GM21381 (cell line): ENCODE measurements around the gene FCER1G.

Source experiments
- ATAC-seq: cut with Tn5 transposase; IDR thresholded peaks from one replicate; pipeline ENCODE4 v1.9.1; 2021; ENCODE audit warnings: mild to moderate bottlenecking, moderate library complexity; ENCODE audit not compliant: unreplicated experiment

The FCER1G gene

DNA sequence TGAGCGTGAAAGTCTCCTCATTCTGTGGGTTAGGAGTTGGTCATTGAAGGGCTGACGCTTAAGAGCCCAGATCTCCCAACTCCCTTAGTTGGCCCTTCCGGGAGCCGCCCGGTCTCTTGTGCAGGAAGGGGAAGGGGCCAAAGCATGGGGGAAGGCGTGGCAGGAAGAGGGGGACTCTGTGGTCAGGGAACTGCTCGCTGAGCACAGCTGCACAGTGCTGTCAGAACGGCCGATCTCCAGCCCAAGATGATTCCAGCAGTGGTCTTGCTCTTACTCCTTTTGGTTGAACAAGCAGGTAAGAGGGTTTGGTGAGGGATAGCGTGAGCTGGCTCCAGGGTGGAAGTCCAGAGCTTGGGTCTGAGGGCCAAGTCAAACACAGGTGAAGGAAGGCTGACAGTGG lies at the start of gene FCER1G:
TSS of gene FCER1G (plus strand) at position 220 of the 400 bp plus-strand sequence. CDS start at position 247, 27 bp downstream.
- ATAC-seq, result no peak

DNA sequence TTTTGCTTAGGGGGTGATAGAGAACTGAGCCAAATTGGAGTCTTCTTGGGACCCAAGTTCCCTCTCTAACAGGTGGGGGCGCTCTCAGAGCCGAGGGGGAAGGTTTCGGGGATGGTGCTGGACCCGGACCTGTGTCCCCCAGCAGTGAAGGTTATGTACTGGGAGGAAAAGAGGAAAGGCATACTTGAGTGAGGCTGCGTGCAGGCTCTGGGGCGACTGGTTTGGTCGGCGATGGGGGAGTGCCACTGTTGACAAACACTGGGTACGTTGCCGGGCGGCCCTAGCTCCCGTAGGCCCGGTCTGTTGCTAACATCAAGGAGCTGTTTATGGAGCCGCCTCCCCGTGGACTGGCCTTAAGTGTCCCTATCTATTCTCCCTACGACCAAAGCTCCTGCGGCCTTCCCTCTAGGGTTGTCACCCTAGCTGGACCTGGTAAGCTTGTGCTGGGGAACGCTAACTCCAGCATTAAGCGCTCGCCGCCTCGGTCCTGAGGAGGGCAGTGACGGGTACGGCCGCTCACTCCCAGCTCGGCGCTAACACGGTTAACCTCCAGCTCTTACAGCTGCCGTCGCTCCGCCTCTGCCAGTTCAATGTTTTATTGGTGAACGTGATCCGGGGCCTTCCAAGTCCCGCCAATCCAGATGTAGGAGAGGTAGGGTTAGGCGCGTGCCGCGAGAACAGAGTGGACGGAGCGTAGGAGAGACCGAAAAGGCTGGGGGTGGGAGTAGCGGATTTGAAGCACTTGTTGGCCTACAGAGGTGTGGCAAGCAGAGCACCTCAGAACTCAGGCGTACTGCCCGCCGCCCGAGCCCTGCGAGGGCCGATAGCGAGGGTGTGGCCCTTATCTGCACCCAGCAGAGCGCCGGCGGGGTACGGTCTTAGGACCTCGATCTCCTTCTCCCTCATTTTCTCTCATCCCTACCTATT lies 49.1 kb upstream of the FCER1G start, which contains the start of gene PPOX:
TSS of gene PPOX (plus strand) at position 685 of the 927 bp plus-strand sequence. CDS start 422 bp downstream, outside the sequence.
- peak; percentile 95 for ATAC-seq

DNA sequence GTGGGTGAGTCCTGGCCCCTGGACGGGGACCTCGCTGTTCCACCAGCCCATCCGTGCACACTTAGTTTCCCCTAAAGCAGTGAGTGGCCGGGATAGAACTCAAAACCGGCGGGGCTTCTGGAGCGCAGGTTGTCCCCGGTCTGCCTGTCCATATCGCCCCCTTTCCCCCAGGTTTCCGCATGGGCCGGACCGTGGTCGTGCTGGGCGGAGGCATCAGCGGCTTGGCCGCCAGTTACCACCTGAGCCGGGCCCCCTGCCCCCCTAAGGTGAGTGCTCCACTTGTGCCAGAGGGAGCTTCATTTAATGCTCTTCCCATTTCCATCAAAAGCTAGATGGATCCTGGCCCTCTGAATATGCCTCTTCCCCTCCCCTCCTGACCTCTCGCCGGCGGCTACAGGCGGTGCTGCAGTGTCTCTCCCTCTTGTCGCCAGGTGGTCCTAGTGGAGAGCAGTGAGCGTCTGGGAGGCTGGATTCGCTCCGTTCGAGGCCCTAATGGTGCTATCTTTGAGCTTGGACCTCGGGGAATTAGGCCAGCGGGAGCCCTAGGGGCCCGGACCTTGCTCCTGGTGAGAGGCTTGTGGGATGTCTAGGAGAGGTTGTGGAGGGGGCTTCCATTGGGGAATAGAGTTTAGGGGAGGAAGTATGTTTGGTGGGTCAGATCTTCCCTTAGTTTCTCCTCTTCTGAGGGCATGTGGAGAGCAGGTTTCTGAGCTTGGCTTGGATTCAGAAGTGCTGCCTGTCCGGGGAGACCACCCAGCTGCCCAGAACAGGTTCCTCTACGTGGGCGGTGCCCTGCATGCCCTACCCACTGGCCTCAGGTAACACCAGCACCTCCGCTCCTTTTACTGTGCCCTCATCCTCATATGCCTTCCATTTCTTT lies 48.2 kb upstream of the FCER1G start:
- no peak for ATAC-seq

DNA sequence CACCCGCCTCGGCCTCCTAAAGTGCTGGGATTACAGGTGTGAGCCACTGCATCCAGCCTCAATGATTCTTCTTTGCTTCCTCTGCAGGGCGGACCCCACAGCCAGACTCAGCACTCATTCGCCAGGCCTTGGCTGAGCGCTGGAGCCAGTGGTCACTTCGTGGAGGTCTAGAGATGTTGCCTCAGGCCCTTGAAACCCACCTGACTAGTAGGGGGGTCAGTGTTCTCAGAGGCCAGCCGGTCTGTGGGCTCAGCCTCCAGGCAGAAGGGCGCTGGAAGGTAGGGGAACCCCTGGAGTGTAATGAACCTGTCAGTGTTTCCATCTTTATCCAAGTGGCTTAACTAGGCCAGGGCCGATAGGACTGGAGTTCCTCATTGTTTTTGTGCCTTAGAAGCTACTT lies 46.2 kb upstream of the FCER1G start:
- ATAC-seq, result no peak

DNA sequence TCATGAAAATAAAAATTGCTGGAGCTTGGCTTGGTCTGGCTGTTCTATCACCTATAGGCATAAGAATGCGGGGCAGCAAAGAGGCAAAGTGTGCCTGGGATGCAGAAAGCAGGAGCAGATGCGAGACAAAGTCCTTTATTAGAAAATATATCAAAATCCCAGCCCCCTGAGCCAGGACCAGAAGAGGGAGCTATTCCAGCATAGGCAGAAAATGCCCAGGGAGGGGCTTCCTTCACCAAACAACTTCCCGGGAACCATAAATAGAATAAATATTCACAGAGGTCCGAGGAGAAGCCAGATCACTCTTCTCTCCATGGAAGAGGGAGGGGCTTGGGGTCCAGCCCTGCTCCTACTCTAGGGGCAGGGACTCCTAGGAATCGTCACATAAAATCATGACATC lies 43.9 kb upstream of the FCER1G start:
- no peak for ATAC-seq

DNA sequence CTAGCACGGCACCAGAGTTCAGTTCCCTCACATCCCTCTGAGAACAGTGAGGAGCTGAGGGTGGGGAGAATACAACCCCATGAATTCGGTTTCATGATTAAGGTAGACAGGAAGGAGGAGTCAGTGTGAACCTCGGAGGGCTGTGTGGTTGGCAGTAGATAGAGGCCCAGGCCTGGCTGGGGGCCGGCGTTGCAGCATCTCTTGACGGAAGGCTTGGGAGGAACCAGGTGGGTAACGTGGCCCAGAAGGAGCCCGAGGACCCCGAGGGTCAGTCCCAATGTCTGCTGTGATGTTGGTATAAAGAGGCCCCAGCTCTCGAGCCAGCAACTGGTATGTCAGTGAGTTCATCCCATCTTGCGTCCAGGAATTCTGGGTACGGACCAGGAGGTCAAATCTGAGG lies 43.4 kb upstream of the FCER1G start:
- ATAC-seq, result no peak

DNA sequence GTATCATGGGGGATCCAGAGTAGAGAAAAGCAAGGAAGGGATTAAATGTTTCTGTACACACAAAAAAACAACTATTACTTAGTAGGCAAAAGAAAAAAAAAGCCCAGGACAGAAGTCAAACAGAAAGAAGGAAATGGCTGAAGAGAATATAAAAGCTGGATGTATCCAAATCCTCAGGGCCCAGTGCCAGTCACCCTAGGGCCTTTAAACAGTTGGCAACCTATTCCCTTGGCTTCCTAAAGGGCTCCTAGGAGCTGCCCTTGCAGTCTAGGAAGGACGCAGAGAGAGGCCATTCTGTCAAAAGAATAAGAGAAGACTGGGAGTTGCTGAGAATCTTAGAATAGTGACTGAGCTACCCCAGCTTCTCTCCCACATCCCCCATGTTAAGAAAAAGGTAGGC lies 42.7 kb upstream of the FCER1G start:
- no peak for ATAC-seq

DNA sequence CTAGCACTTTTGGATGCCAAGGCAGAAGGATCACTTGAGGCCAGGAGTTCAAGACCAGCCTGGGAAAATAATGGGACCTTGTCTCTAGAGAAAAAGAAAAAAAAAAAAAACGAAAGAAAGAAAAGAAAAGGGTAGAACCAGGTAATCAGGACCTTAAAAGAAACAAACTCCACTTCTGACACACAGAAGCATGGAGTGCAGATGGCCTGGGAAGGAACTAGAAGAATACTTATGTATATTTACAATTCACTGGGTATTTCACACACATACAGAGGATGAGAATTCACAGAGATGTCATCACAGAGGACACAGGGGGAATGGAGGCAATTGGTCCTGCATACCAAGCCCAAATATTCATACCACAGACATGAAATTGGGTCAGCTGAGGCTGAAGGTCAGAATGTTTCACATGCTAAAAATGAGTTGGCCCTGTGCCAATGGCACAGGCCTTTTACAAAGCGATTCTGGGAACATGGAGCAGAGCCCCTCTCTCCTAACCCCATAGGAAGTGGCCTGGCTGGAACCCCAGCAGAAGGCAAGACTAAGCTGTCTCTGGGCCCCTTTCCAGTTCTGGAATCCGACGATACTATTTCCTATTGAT lies 42.2 kb upstream of the FCER1G start:
- ATAC-seq, result no peak

DNA sequence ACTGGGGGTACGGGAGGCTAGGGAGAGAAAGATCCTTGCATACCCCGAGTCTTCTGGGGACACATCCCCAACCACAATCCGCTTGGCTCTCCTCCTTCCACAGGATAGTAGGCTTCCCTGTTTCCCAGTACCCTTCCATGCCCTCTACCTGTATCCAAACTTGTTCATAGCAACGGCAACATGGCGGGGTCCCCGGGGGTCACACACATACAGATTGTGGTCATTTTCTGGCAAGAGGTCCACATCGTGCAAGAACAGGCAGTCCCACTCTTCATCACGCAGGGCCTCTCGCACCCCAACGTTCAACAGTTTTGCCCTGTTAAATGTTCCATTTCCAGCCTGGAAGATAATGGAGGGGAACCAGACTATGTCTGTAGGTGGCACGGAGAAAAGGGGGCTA lies 41.4 kb upstream of the FCER1G start:
- no peak for ATAC-seq

DNA sequence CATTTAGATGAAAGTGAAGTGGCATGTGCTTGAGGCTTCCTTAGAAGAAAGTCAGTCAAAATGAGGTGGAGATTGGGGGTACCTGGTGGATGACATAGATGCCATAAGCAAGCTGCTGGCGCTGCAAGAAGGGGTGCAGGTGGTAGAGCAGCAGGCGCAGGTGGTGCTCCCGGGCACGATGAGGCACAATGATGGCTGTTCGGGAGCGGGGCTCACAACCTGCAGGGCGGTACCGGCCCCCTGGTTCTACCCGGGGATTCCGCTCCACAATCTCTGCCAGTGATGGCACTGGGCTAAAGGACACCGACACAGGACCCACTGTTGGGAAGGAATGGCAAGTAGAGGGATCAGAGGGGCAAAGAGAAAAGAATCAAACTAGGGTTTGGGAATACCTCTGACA lies 40.2 kb upstream of the FCER1G start:
- no peak for ATAC-seq

DNA sequence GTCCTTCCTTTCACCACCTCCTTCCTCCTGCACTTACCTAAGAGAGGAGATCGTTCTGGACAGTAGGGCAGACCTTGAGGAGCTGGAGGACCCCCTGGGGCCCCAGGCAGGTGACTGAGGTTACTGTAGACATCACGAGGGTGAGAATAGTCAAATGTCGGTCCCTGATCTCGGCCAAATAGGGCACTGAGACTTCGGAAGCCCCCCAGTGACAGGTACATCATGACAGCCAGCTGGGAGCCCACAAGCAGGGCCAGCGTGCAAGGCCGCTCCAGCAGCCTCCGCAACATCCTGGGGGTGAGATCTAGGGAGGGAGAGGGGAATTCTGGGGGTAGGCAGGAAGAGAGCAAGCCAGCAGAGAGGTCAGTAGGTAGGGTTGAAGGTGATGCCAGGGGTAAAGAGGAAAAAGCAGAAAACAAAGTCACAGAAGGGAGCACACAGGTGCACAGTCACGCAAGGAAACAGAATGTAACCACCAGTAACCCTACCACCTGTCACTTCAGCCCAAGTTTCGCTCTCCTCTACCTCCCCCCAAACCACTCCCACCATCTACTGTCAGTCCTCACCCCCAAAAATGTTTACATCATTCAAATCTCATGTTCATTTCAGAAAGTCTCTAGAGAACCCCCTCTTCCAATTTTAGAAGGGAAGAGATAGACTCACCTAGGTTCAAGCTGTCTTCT lies 39.2 kb upstream of the FCER1G start:
- ATAC-seq, result no peak

DNA sequence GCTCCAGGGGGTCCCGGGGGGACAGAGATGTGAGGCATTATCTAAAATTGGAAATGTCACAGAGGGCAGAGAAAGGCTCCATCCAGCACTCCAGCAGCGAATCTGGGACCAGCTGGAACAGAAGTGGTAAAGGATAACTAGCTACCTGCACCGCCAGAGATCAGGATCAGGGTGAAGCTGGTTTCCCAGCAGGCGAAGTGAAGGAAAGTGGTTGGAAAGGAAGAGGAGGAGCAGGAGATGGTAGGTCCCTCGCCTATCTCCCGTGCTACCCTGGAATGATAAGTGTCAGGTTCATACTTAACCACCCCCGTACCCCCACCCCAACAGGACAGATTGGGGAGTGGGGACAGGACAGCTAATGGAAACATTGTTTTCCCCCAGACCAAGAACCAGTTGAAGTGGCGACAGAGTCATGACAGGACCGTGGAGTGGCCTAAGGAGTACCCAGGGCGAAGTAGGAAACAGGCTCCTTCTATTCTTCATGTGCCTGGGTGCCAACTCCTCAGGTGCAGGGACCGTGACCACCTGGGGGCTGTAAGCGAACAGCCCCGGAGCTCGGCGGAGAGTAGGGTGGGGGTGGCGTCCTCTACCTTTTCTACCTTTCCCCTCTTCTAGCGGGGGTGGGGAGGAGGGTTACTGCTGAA lies 38.5 kb upstream of the FCER1G start:
- no peak for ATAC-seq

DNA sequence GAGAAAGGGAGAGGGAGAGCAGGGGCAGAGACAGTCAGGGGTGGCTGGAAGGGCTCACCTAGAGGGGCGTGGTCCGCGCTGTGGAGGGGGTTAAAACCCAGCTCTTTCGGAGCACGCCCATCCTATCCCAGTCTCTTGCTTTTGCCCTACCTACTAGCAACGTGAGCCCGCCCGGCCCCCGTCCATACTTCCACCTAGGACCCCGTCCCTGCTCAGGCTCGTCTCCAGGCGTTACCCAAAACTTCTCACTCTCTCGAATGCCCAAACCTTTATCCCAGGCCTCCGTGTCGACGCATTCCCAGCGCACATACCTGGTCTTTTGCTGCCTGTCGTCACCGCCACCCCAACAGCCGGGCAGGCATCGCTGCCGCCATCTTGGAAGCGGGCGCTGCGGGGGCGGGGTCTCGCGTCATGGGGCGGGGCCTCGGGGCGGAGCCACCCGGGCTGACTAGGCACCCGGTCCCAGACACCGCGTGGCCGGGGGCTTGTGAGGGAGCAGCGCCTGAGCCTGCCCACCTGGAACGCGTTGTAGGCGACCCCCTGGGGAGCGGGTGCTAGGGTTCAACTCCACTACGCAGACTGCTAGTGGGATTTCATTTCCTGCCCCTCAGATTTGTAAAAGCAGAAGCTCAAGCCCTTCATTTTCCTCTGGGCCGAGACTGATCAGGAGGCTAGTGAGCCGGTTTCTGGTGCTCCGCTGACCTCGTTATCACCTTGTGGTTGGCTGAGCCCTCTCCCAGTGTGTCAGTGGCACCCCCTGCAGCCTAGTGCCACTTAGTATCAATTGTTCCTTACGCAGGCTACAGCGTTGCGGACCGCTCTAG lies 37.8 kb upstream of the FCER1G start, which contains the start of gene B4GALT3:
TSS of gene B4GALT3 (minus strand) at position 396 of the 824 bp plus-strand sequence. CDS start 1,447 bp downstream, outside the sequence.
- peak; percentile 79 for ATAC-seq

DNA sequence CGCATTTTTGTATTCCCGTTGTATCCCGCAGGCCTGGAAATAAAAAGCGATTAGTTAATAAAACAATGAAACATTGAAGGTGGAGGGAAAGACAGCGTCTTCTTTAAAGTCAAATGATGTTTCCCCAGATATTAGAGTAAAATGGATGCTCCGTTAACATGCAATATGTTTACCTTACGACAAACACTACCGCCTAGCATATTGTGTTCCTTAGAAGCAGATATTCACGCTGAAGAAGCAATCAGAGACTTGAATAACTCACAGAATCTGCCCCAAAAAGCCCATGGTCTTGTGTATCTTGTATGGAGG lies 37.2 kb upstream of the FCER1G start:
- no peak for ATAC-seq

DNA sequence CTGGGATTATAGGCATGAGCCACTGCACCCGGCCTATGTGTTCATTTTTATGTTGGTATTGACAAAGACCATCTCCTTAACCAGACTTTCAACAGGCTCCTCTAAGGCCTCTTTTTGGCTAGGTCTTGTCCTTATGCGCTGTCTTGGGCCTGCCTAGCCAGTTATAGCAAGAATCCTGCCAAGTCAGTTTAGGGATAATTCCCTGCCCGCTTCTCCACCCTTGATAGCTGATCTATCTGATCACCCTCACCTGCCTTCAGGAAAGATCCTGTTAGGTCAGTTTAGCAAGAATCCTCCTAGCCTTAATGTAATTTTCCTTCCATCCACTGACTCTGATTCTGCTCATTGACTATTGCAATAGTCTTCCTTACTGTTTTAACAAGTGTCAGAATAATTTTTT lies 35.4 kb upstream of the FCER1G start:
- ATAC-seq, result no peak

DNA sequence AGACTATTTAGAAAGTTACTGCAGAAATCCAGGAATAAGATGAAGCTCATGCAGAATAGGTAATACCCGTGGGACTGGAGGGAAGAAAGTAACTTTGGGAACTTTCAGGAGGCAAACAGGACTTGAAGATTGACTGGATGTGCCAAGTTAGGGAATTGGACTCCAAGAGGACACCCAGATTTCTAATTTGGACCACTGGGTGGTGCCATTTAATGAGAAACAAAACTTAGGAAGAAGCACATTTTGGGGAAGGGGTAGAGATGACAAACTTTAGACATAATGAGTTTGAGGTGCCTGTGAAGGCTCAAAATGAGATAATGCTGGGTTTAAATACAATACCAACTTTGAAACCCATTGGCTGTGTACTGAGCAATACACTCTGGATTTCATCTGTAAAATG lies 34.5 kb upstream of the FCER1G start:
- no peak for ATAC-seq

DNA sequence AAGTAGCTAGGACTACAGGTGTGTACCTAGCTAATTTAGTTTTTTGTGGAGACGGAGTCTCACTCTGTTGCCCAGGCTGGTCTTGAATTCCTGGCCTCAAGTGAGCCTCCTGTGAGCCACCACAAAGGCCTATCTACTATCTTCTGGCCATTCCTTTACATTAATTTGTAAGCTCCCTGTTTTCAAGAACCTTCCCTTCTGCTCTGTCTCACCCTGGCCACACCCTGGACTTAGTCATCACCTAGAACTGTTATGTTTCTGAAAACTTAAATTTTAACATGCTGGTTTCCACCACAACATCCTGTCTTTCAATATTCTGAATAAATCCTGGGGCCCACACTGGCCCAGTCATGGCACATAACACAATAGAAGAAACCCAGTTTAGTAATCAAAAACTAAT lies 32.9 kb upstream of the FCER1G start:
- ATAC-seq, result no peak

DNA sequence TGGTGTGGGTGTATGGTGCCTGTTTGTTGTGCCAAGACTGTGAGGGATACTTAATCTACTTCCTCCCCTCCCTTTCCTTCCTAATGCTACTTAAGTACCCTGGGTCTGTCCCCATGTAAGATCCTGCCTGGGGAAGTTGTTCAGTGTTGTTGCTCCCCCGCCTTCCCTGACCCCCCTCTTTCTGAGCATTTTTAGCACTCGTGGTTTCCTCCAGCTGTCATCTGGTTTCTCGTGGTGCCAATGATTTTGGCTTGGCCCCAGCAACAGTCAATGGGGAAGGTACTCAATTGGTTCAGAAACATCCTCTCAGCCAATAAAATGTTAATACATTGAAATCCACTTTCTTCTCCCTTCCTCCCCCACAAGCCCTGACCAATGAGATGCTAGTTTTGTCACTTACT lies 29.8 kb upstream of the FCER1G start:
- peak; percentile 63 for ATAC-seq

DNA sequence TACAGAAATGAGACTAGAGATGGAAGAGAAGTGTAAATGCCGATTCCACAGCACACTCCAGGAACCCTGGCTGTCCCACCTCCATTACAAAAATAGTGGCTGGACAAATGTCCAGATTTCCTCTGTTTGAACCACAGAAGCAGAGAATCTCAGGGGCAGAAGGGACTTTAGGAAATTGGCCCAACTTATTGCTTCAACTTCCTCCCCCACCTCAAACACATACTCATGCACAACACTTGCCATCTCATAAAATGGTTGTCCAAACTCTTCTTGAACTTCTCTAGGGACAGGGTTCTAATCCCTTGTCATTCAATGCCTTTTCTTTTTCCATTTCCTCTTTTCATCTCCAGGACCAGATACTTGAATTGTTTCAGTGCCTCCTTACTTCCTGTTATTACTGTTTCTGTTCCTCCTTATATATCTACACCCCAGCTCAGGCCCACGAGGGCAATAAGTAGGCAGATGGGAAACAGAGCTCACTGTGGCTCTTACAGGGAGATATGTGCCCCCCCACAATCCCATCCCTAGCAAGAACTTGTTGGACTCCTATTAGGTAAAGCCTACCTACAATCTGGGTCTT lies 29.3 kb upstream of the FCER1G start:
- ATAC-seq, result peak; percentile 12
